ENCODE measurements around the gene ITSN1. TPM values are rescaled to one million over a fixed set of nuclear protein-coding genes. Genes with fewer than 3 reads are reported as not detected.
A peak's percentile ranks its signal among the peaks of the same experiment; 100 is the strongest.
"Not testable (repeated sequence)": the region's sequence is repeated elsewhere in the genome, so short reads cannot be mapped to it uniquely, and the experiment has no call there.

Gene ITSN1
- 100 to 1,000 TPM in 1 of 3 donors, 10 to 100 TPM in 2; 39.5 to 113 (median 58.3) TPM for total RNA-seq

GRCh38 chr21:33642027-33642895 lies at the start of gene ITSN1:
Gene ITSN1 (plus strand): TSS chr21:33642501. CDS start chr21:33718829, 76,328 bp downstream.
- Histone ChIP-seq H3K27me3 (no peaks in the 10 kb centered on the region), H3K27ac (peak within 1 kb of the TSS; percentile 93 to 96), H3K9me3 (no peaks in the 10 kb centered on the region), H3K36me3 (no peaks in the 10 kb centered on the region), H3K4me3 (peak within 1 kb of the TSS; percentile 88 to 98 (median 94)), H3K4me1 (peaks cover 0 to 3% of the 10 kb centered on the region in 2 donors)
- peak; percentile 23 for TF ChIP-seq POLR2A (IDR thresholded peaks at IDR 0.05)
- TF ChIP-seq CTCF (IDR thresholded peaks at IDR 0.05) = no peak
- TF ChIP-seq POLR2AphosphoS5 (IDR thresholded peaks at IDR 0.05) = peak in 2 of 3 donors; percentile 53 to 80
- intact Hi-C loops (cut with DNase I; ENCODE audit: low total_unique reads) = loop anchor here (10.0 kb wide), 1 partner anchor 253 kb away; no protein-coding TSS in a partner anchor
- DNase-seq (ENCODE audit: low spot score in 2 of 2) = peak; percentile 100

GRCh38 chr21:33598051-33598450 lies 44.2 kb upstream of the ITSN1 start:
- H3K36me3 ChIP-seq = peaks cover 4% of the 10 kb centered on the region

DNA sequence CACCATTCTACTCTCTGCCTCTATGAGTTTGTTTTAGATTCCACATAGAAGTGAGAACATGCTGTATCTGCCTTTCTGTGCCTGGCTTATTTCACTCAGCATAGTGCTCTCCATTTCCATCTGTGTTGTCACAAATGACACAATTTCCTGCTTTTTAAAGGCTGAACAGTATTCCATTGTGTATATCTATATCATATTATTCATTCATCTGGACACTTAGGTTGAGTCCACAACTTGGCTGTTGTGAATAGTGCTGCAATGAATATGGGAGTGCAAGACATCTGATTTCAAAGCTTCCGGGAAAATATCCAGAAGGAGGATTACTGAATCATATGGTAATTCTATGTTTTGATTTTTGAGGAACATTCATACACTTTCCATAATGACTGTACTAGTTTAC lies 33.7 kb upstream of the ITSN1 start:
- intact Hi-C loops (cut with DNase I; ENCODE audit: low total_unique reads) = loop anchor here (5.0 kb wide), 1 partner anchor 586 kb away; no protein-coding TSS in a partner anchor
- DNase-seq (ENCODE audit: low spot score in 2 of 2) = no peak
- Histone ChIP-seq H3K4me3 (no peak overlapping the region), H3K36me3 (no peaks in the 10 kb centered on the region), H3K27me3 (no peaks in the 10 kb centered on the region), H3K27ac (no peak overlapping the region), H3K4me1 (no peaks in the 10 kb centered on the region), H3K9me3 (no peaks in the 10 kb centered on the region)
- TF ChIP-seq POLR2AphosphoS5 (IDR thresholded peaks at IDR 0.05) (no peak), POLR2A (IDR thresholded peaks at IDR 0.05) (no peak), CTCF (IDR thresholded peaks at IDR 0.05) (no peak)

More at GRCh38 chr21:33598051-33598450, 44.2 kb upstream of the ITSN1 start:
- intact Hi-C loops (cut with DNase I; ENCODE audit: low total_unique reads) = loop anchor here (5.0 kb wide), 1 partner anchor 154 kb away; no protein-coding TSS in a partner anchor
- no peaks in the 10 kb centered on the region for H3K9me3 ChIP-seq
- H3K4me3 ChIP-seq = no peak overlapping the region
- H3K27ac ChIP-seq = no peak overlapping the region
- no peaks in the 10 kb centered on the region for H3K4me1 ChIP-seq
- DNase-seq (ENCODE audit: low spot score in 2 of 2) = no peak
- no peak for TF ChIP-seq POLR2AphosphoS5 (IDR thresholded peaks at IDR 0.05)
- TF ChIP-seq POLR2A (IDR thresholded peaks at IDR 0.05) = no peak
- H3K27me3 ChIP-seq = no peaks in the 10 kb centered on the region

DNA sequence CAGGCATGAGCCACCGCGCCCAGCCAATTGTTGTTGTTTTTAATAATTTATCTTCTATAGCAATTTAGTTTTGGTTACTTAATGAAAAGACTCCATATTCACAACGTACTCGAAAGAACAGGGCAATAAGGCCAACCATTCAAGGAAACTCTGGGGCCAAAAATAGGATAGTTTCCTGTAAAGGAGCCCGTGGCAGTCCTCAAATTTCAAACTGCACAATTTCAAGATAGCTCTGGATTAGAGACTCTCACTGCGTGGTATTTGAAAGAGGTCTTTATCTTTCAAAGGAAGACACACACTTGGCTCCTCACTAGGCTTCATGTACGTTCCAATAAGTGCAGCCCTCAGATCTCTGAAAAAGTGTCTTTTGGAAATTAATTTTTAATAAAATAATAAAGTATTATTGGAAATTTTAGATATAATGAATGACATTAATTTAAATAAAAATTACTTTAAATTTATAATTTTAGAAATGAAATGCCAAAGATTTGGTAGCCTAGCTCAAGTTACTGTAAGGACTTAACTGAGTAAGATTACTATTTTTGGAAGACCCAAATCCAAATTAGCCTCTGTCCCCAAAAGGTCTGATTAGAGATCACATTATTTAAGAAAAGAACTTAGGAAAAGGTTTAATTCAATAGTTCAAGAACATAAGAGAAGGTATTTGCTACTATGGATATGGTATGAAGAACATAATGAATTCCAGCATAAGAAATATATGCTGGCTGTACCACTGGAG lies 31.1 kb upstream of the ITSN1 start:
- no peaks in the 10 kb centered on the region for H3K4me1 ChIP-seq
- no peaks in the 10 kb centered on the region for H3K36me3 ChIP-seq
- TF ChIP-seq POLR2AphosphoS5 (IDR thresholded peaks at IDR 0.05) (no peak), POLR2A (IDR thresholded peaks at IDR 0.05) (no peak), CTCF (IDR thresholded peaks at IDR 0.05) (no peak)
- H3K27me3 ChIP-seq = no peaks in the 10 kb centered on the region
- no peak overlapping the region for H3K27ac ChIP-seq
- no peak overlapping the region for H3K4me3 ChIP-seq
- H3K9me3 ChIP-seq = no peaks in the 10 kb centered on the region
- DNase-seq (ENCODE audit: low spot score in 2 of 2) = no peak
- intact Hi-C loops (cut with DNase I; ENCODE audit: low total_unique reads) = no loop called here

DNA sequence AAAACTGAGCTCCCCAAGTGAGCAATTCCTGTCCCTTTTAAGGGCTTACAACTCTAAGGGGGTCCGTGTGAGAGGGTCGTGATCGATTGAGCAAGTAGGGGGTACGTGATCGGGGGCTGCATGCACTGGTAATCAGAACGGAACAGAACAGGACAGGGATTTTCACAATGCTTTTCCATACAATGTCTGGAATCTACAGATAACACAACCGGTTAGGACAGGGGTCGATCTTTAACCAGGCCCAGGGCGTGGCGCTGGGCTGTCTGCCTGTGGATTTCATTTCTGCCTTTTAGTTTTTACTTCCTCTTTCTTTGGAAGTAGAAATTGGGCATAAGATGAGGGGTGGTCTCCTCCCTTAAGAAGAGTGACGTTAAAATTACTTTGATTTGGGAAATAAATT lies 24.7 kb upstream of the ITSN1 start:
- intact Hi-C loops (cut with DNase I; ENCODE audit: low total_unique reads); DNase-seq (ENCODE audit: low spot score in 2 of 2); H3K4me3 ChIP-seq; H3K4me1 ChIP-seq; H3K27me3 ChIP-seq; H3K36me3 ChIP-seq; H3K27ac ChIP-seq; H3K9me3 ChIP-seq: not testable (repeated sequence)
